Measurements from ENCODE around the gene ZNF641.

Gene ZNF641

GRCh38 chr12:48366131-48366530 is 15.4 kb upstream of the ZNF641 start:
- H2AFZ ChIP-seq (ENCODE audit: low read length) = no peak overlapping the region
- H3K36me3 ChIP-seq (ENCODE audit: insufficient read depth, low read length) = no peaks in the 10 kb centered on the region

GRCh38 chr12:48361664-48362339 is 11.1 kb upstream of the ZNF641 start:
- H3K79me2 ChIP-seq (ENCODE audit: insufficient read depth, low read length) = no peaks in the 10 kb centered on the region
- no peak overlapping the region for H2AFZ ChIP-seq (ENCODE audit: low read length)
- H3K36me3 ChIP-seq (ENCODE audit: insufficient read depth, low read length) = no peaks in the 10 kb centered on the region
- H4K20me1 ChIP-seq (ENCODE audit: insufficient read depth, low read length) = no peaks in the 10 kb centered on the region
- no peaks in the 10 kb centered on the region for H3K4me1 ChIP-seq (ENCODE audit: insufficient read depth, low read length, severe bottlenecking)
- no peak overlapping the region for H3K4me2 ChIP-seq (ENCODE audit: low read length)
- H3K9me3 ChIP-seq (ENCODE audit: low read length) = no peaks in the 10 kb centered on the region
- TF ChIP-seq EZH2 (IDR thresholded peaks at IDR 0.05; ENCODE audit: borderline replicate concordance, low read length) = no peak
- no peak for TF ChIP-seq CTCF (IDR thresholded peaks at IDR 0.05; ENCODE audit: low read length)
- H3K9me2 ChIP-seq (ENCODE audit: low read depth, low read length) = no peaks in the 10 kb centered on the region
- H3F3A ChIP-seq (ENCODE audit: insufficient read depth, low read length) = no peaks in the 10 kb centered on the region
- no peak overlapping the region for H3K27ac ChIP-seq (ENCODE audit: low read depth, low read length, poor library complexity, severe bottlenecking)
- H3K27me3 ChIP-seq (ENCODE audit: insufficient read depth, low read length) = no peaks in the 10 kb centered on the region
- no peak overlapping the region for H3K9ac ChIP-seq (ENCODE audit: low read length)
- no peak overlapping the region for H3K4me3 ChIP-seq (ENCODE audit: low read depth, low read length, poor library complexity, severe bottlenecking)

More at GRCh38 chr12:48366131-48366530, 15.4 kb upstream of the ZNF641 start:
- TF ChIP-seq EZH2 (IDR thresholded peaks at IDR 0.05; ENCODE audit: borderline replicate concordance, low read length) (no peak), CTCF (IDR thresholded peaks at IDR 0.05; ENCODE audit: low read length) (no peak)
- no peaks in the 10 kb centered on the region for H3F3A ChIP-seq (ENCODE audit: insufficient read depth, low read length)
- H3K9me3 ChIP-seq (ENCODE audit: low read length) = no peaks in the 10 kb centered on the region
- H3K27ac ChIP-seq (ENCODE audit: low read depth, low read length, poor library complexity, severe bottlenecking) = no peak overlapping the region
- no peaks in the 10 kb centered on the region for H3K9me2 ChIP-seq (ENCODE audit: low read depth, low read length)
- H3K27me3 ChIP-seq (ENCODE audit: insufficient read depth, low read length) = no peaks in the 10 kb centered on the region
- H3K9ac ChIP-seq (ENCODE audit: low read length) = no peak overlapping the region
- H3K4me1 ChIP-seq (ENCODE audit: insufficient read depth, low read length, severe bottlenecking) = no peaks in the 10 kb centered on the region
- no peak overlapping the region for H3K4me2 ChIP-seq (ENCODE audit: low read length)
- H4K20me1 ChIP-seq (ENCODE audit: insufficient read depth, low read length) = no peaks in the 10 kb centered on the region
- H3K4me3 ChIP-seq (ENCODE audit: low read depth, low read length, poor library complexity, severe bottlenecking) = no peak overlapping the region
- H3K79me2 ChIP-seq (ENCODE audit: insufficient read depth, low read length) = no peaks in the 10 kb centered on the region

DNA sequence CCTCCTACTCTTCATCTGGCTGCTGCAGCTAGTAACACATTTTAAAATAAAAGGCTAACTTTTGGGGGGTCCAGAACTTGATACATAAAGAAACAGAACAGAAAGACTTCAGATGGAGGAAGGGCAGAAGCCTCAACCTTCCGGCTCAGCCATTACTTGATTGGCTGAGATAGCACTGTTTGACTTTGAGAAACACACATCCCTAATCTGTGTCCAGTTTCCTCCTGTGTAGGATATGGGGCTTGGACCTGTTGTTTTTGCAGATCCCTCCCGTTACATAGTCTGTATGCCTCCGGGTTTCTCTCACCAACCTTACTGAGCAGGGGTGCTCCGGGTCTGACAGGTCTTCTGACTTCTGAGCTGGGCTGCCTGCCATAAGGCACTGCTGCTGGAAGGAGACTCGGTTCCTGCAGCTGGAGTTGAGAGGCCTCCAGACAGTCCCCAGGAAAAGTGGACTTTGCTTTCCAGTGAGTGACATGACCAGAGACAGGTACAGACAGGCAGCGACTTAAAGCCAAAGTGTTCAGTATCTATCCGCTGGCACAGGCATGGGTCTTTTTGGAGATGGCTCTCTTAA is 8.3 kb upstream of the ZNF641 start:
- Histone ChIP-seq H4K20me1 (ENCODE audit: insufficient read depth, low read length) (no peaks in the 10 kb centered on the region), H3K9me2 (ENCODE audit: low read depth, low read length) (no peaks in the 10 kb centered on the region), H3K4me3 (ENCODE audit: low read depth, low read length, poor library complexity, severe bottlenecking) (no peak overlapping the region), H3F3A (ENCODE audit: insufficient read depth, low read length) (no peaks in the 10 kb centered on the region), H3K4me2 (ENCODE audit: low read length) (no peak overlapping the region), H3K9me3 (ENCODE audit: low read length) (no peaks in the 10 kb centered on the region), H3K27me3 (ENCODE audit: insufficient read depth, low read length) (no peaks in the 10 kb centered on the region), H3K27ac (ENCODE audit: low read depth, low read length, poor library complexity, severe bottlenecking) (no peak overlapping the region), H3K4me1 (ENCODE audit: insufficient read depth, low read length, severe bottlenecking) (no peaks in the 10 kb centered on the region), H3K9ac (ENCODE audit: low read length) (no peak overlapping the region), H2AFZ (ENCODE audit: low read length) (no peak overlapping the region), H3K79me2 (ENCODE audit: insufficient read depth, low read length) (no peaks in the 10 kb centered on the region), H3K36me3 (ENCODE audit: insufficient read depth, low read length) (no peaks in the 10 kb centered on the region)
- TF ChIP-seq CTCF (IDR thresholded peaks at IDR 0.05; ENCODE audit: low read length) = no peak
- TF ChIP-seq EZH2 (IDR thresholded peaks at IDR 0.05; ENCODE audit: borderline replicate concordance, low read length) = no peak
